RWPE2 (cell line): ENCODE data around the gene RUFY1.

ENCODE experiments used
- ATAC-seq: fragments of 200-7000 bp; cut with Tn5 transposase; 3 replicates; pipeline ENCODE4 v1.9.1; 2021; ENCODE audit warnings: low read depth
- DNase-seq: peaks from one replicate; pipeline ENCODE4 v3.0.0-alpha.2; 2020; ENCODE audit warnings: low spot score
- H3K27ac ChIP-seq: fragments of 450-650 bp; 2 replicates; pipeline ENCODE4 v1.5.1; 2017; ENCODE audit warnings: mild to moderate bottlenecking; ENCODE audit not compliant: poor library complexity, severe bottlenecking
- H3K27me3 ChIP-seq: fragments of 250-450 bp; sonication (Bioruptor Pico); 2 replicates; pipeline ENCODE4 v1.5.1; 2021; ENCODE audit warnings: mild to moderate bottlenecking, moderate library complexity; ENCODE audit not compliant: insufficient read depth, poor library complexity, severe bottlenecking
- H3K36me3 ChIP-seq: fragments of 250-450 bp; sonication (Bioruptor Pico); 2 replicates; pipeline ENCODE4 v1.5.1; 2020; ENCODE audit warnings: low read depth, mild to moderate bottlenecking, moderate library complexity
- H3K4me1 ChIP-seq: fragments of 250-450 bp; sonication (Bioruptor Pico); 2 replicates; pipeline ENCODE4 v1.5.1; 2021; ENCODE audit warnings: mild to moderate bottlenecking, moderate library complexity; ENCODE audit not compliant: insufficient read depth, poor library complexity, severe bottlenecking
- H3K4me3 ChIP-seq: fragments of 250-450 bp; sonication (Bioruptor Pico); 2 replicates; pipeline ENCODE4 v1.5.1; 2021; ENCODE audit warnings: mild to moderate bottlenecking, moderate library complexity; ENCODE audit not compliant: severe bottlenecking
- H3K9me3 ChIP-seq: fragments of 250-450 bp; sonication (Bioruptor Pico); 2 replicates; pipeline ENCODE4 v1.5.1; 2021; ENCODE audit warnings: mild to moderate bottlenecking, moderate library complexity; ENCODE audit not compliant: severe bottlenecking
- CTCF ChIP-seq: fragments of 450-650 bp; IDR thresholded peaks from one replicate; pipeline ENCODE4 v1.5.1; 2017; ENCODE audit warnings: mild to moderate bottlenecking, moderate library complexity; ENCODE audit not compliant: poor library complexity, severe bottlenecking

The RUFY1 gene

GRCh38 chr5:179620703-179621350 lies 70.5 kb downstream of the RUFY1 start:
- no peak for ATAC-seq
- H3K4me3 ChIP-seq = peak overlapping the region; percentile 76
- no peaks in the 10 kb centered on the region for H3K9me3 ChIP-seq
- peaks cover 28% of the 10 kb centered on the region for H3K4me1 ChIP-seq
- peaks cover 72% of the 10 kb centered on the region for H3K36me3 ChIP-seq
- DNase-seq = no peak
- TF ChIP-seq CTCF = no peak
- no peak overlapping the region for H3K27ac ChIP-seq
- H3K27me3 ChIP-seq = no peaks in the 10 kb centered on the region

GRCh38 chr5:179621551-179622214 lies 71.3 kb downstream of the RUFY1 start:
- H3K27me3 ChIP-seq = no peaks in the 10 kb centered on the region
- TF ChIP-seq CTCF = no peak
- H3K4me3 ChIP-seq = peak overlapping the region; percentile 76
- H3K27ac ChIP-seq = peak overlapping the region; percentile 87
- no peaks in the 10 kb centered on the region for H3K9me3 ChIP-seq
- peaks cover 28% of the 10 kb centered on the region for H3K4me1 ChIP-seq
- H3K36me3 ChIP-seq = peaks cover 64% of the 10 kb centered on the region
- no peak for ATAC-seq
- no peak for DNase-seq

GRCh38 chr5:179623003-179623905 lies 72.9 kb downstream of the RUFY1 start, which contains the start of gene HNRNPH1:
TSS of gene HNRNPH1 (minus strand) at chr5:179623671. CDS start at chr5:179623133, 538 bp downstream.
- ATAC-seq = peak; percentile 51

GRCh38 chr5:179623906-179624741 lies 73.8 kb downstream of the RUFY1 start:
- no peaks in the 10 kb centered on the region for H3K9me3 ChIP-seq
- peak; percentile 60 for ATAC-seq
- TF ChIP-seq CTCF = no peak
- H3K27me3 ChIP-seq = no peaks in the 10 kb centered on the region
- peak; percentile 84 for DNase-seq
- peak overlapping the region; percentile 76 for H3K4me3 ChIP-seq
- peak overlapping the region; percentile 87 for H3K27ac ChIP-seq
- H3K36me3 ChIP-seq = peaks cover 39% of the 10 kb centered on the region
- peaks cover 28% of the 10 kb centered on the region for H3K4me1 ChIP-seq

More at GRCh38 chr5:179623003-179623905, 72.9 kb downstream of the RUFY1 start, which contains the start of gene HNRNPH1:
- H3K9me3 ChIP-seq = no peaks in the 10 kb centered on the region
- peak within 1 kb of the TSS; percentile 87 for H3K27ac ChIP-seq
- H3K36me3 ChIP-seq = peaks cover 48% of the 10 kb centered on the region
- TF ChIP-seq CTCF = peak; percentile 70
- no peaks in the 10 kb centered on the region for H3K27me3 ChIP-seq
- peak; percentile 99 for DNase-seq
- H3K4me1 ChIP-seq = peaks cover 28% of the 10 kb centered on the region
- H3K4me3 ChIP-seq = peak within 1 kb of the TSS; percentile 76
